ENCODE measurements around the gene NFATC1.
A peak's percentile ranks its signal among the peaks of the same experiment; 100 is the strongest.

NFATC1 gene

DNA sequence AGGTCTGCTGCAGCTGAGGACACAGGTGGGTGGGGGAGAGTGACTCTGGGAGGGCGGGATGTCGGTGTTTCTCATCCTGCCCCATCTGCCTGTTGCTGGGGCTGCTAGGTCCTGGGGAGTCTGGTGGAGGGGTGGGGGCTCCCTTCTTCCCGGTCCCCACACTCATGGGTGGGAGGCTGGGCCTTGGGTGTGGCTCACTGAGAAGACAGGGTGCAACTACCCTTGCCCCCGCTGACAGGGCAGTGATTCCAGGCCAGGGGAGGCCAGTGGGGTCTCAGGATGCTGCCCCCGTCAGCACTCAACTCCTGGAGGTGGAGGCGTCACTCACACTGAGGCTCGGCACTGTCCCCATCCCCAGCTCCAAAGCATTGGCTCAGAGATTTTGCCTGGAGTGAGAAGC is 7.7 kb upstream of the NFATC1 start:
- DNase-seq (ENCODE audit: low read depth in 1 of 2, low spot score in 1 of 2) = no peak

DNA sequence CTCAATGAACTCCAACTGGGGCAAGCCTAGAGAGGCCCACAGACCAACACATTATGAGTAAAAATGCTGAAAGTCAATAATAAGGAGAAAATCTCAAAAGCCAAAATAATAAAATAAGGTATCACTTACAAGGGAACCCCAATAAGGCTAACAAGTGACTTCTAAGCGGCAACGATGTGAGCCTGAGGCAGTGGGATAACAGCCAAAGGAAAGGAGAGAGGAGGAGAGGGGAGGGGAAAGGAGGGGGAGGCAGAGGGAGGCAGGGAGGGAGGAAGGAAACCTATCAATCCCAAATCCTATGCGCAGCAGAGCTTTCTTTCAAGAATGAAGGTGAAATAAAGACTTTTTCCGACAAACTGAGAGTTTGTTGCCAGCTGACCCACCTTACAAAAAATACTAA is 6.0 kb upstream of the NFATC1 start:
- no peak for DNase-seq (ENCODE audit: low read depth in 1 of 2, low spot score in 1 of 2)

- DNase-seq (ENCODE audit: low read depth in 1 of 2, low spot score in 1 of 2) = no peak
Measured at GRCh38 chr18:79392226-79392625, 3.5 kb upstream of the NFATC1 start.

GRCh38 chr18:79393181-79393634 is 2.5 kb upstream of the NFATC1 start:
- DNase-seq (ENCODE audit: low read depth in 1 of 2, low spot score in 1 of 2) = no peak

DNA sequence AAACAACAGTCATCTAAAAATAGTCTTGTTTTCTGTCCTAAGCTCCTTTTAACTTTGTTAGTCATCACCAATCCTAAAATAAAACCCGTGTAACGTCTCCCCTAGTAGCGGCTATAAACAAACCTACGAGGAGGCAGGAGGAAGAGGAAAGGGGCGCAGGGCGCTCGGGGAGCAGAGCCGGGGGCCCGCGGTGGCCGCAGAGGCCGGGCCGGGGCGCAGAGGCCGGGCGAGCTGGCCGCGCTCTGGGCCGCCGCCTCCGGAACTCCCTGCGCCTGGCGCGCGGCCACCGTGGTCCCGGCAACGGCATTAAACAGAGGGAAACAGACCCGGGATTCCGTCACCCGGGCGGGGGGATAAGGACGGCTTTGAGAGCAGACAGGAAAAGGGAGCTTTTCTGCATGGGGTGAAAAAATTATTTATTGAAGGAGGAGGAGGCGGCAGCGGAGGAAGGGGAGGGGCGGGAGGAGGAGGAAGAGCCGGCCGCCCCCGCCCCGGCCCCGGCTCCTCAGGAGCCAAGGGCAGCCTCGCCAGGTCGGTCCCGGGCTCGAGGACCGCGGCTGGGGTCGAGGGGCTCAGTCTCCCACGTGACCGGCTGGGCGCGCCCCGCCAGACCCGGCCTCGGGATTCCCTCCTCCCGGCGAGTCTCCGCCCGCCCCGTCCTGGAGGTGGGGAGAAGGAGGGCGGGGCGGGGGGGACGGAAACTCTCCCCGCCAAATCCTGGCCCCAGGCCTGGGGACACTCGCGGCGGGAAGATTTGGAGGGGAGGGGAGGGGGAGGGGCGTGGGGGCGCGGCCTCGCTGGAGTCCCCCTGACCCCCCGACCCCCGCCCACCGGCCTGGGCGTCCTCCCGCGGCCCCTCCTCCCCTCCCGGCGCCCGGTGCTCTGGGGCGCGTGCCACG is 1.8 kb upstream of the NFATC1 start:
- DNase-seq (ENCODE audit: low read depth in 1 of 2, low spot score in 1 of 2) = no peak

GRCh38 chr18:79394534-79395307 is 1.0 kb upstream of the NFATC1 start:
- DNase-seq (ENCODE audit: low read depth in 1 of 2, low spot score in 1 of 2) = peak in 1 of 2 donors; percentile 55

DNA sequence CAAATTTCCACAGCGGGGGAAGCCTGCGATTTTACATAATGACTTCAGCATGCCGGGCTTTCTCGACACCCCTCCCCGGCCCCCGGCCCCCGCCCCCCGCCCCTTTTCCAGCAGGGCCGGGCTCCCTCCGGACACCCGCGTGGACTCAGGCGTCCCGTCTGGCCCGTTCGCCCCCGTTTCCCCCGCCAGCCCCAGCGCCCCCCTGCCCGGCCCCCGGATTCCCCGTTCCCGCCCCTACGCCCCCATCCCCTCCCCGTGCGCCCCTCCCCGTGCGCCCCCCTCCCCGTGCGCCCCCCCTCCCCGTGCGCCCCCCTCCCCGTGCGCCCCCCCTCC is 456 bp upstream of the NFATC1 start:
- DNase-seq (ENCODE audit: low read depth in 1 of 2, low spot score in 1 of 2) = no peak

DNA sequence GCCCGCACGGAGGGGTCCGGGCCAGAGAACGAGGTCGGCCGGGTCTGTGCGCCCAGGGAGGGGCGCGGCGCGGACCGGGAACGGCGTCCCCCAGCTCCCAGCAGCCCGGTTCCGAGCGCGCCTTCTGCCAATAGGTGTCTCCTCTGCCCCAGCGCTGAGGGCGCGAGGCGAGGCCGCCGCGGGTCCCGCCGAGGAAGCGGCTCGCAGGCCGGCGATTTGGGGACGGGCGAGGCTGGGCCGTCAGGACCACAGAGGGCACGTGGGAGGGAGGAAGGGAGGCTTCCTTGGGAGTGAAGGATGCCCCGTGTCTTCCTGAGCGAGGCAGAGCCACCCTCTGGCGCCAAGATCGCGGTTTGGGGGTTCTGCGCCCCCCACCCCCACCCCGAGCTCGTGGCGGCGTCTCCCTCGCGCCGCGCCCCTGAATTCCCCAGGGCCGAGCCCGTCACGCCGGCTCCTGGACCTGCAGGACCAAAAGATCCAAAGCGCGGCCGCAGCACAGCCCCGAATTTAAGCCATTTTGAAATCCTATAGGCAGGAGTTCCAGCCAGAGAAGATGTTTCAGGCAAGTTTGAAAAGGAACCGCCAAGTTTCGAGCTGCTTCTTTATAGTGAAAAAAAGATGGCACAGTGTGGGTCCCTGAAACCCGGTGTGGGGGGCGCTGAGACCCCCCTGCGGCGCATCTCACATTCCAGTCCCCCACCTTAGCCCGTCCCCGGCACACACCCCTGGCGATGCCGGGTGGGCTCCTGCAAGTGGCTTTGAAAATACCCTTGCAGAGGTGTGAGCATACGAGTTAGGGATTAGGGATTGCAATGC is 909 bp downstream of the NFATC1 start:
- DNase-seq (ENCODE audit: low read depth in 1 of 2, low spot score in 1 of 2) = no peak

DNA sequence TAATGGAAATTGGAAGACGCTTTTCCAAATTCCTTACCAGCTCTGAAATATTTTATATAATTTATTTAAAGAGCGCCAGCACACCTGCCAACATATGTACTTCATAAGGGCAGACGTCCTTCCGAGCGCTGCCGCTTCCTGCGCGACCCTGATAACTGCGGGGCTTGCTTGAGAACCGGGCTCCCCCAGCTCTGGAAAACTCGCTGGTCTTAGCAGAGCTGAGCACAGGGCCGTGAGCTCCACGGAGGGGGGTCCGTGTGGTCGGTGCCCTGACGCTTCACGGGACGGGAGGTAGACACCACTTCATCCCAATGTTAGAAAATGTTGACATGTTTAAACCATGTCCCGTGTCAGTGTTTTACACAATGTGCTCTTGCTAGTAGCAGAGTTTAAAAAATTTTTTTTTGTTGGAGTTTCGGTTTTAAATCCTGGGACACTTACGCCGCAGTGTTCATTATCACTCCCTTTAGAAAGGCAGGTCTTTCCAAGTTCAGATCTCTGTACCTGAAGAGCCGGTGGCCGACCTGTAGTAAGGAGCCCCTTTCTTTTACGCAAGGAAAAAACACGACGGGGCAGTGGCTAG is 1.6 kb downstream of the NFATC1 start:
- DNase-seq (ENCODE audit: low read depth in 1 of 2, low spot score in 1 of 2) = no peak

DNA sequence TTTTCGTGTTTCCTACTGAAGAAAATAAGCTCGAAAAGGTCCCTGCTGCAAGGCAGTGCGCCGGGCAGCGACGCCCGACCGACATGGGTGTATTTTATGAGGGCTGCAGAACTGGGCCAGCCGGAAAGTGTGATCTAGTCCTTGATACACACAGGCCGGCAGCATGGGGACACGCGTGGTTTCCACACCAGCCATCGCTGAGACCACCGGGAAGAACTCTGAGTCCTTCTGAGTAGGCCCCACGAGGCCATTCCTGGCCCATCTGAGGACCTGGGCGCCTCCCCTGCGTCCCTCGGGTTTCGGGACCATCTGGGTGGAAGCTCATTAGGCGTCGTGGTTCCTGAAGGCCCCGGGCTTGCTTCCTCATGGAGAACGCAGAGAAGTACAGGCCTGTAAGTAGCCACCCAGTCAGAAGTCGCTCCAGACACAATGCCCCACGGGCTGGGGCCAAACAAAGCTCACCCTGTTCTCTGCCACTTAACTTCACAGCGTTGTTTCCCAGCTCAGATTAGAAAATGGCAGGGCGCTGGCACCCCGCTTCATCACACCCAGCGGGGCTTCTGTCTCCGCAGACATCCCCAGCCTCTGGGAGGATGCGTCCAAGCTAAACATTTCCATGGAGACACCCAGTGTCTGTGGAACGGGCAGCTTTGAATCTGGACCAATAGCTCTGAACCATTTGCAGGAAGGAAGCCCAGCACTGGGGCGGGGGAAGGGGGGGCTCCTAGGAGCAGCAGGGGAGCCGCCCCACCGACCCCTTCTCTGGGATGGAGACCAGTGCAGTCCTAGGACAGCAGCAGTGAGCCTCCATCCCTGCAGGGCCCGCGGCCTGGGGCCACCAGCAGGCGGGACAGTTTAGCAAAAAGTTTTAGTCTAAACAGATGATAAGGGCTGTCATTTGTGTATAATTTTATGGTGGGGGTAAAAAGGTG is 2.4 kb downstream of the NFATC1 start:
- no peak for DNase-seq (ENCODE audit: low read depth in 1 of 2, low spot score in 1 of 2)

DNA sequence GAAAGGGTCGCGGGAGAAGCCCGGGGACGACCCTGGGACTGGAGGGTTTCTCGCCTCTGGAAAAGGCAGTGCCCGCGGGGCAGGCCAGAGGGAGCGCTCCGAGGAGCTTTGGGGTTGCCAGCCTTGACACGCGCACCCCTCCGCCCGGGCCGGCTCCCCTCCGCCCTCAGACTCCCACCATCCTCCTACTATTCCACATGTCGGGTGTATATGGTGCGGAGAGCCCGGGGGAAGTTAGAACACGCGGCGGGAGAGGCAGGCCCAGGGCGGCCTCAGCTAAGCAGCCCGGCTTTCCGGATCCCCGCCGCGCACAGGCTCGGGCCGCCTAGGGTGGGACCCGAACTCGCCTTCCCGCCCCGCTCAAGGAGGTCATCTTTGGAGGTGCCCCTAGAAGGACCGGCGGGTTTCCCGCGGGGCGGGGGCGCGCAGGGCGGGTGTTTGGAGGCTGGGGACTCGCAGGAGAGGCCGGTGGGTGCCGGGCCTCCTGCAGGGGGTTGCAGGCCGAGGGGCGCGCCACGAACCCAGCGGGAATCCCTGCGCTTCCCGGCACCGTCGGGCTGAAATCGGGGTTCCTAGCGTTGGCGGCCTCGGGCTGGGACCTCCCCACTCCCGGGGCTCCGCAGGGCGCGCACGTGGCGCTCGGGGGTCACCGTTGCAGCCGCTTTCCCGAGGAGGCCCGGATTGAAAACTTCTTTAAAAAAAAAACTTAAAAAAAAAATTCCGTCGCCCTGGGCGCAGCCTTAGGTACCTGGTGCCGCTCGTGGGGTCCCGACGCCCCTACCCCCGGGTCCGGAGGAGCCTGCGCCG is 3.7 kb downstream of the NFATC1 start:
- no peak for DNase-seq (ENCODE audit: low read depth in 1 of 2, low spot score in 1 of 2)

- DNase-seq (ENCODE audit: low read depth in 1 of 2, low spot score in 1 of 2) = peak in 1 of 2 donors; percentile 50
Measured at GRCh38 chr18:79400091-79400590, 4.4 kb downstream of the NFATC1 start.

DNA sequence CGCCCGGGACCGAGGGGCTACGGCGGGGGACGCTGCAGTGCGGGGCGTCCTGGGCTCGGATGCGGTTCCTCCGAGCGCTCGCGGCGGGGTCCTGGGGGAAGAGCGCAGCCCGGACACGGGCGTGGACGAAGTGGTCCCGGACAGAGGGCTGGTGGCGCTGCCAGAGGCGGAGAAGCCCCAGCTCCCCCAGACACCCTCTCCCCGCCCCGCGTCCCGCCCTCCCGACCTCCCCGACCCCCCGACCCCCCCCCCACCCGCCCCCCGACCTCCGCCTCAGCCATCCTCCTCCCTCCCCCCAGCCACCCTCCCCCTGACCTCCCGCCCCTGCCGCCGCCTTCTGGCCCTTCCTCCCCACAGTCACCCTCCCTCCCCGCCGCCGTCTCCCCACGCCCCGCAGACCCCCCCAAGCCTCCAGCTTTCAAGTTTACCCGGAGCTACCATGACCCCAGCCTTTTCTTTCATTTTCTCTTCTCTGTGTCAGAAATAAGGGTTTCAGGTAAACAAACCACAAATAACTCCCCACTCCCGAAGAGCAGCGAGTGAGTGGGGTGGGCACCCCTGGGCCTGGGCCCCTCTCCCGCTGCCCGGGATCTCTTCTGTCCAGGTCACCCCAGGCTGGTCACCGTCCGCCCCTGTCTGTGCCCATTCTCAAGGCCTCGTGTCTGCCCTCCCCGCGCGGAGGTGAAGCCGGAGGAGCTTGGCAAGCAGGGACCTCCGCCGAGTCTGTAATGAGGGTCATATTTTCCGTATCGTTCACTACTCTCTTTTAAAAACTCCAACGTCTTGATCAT is 5.1 kb downstream of the NFATC1 start:
- DNase-seq (ENCODE audit: low read depth in 1 of 2, low spot score in 1 of 2) = no peak

DNA sequence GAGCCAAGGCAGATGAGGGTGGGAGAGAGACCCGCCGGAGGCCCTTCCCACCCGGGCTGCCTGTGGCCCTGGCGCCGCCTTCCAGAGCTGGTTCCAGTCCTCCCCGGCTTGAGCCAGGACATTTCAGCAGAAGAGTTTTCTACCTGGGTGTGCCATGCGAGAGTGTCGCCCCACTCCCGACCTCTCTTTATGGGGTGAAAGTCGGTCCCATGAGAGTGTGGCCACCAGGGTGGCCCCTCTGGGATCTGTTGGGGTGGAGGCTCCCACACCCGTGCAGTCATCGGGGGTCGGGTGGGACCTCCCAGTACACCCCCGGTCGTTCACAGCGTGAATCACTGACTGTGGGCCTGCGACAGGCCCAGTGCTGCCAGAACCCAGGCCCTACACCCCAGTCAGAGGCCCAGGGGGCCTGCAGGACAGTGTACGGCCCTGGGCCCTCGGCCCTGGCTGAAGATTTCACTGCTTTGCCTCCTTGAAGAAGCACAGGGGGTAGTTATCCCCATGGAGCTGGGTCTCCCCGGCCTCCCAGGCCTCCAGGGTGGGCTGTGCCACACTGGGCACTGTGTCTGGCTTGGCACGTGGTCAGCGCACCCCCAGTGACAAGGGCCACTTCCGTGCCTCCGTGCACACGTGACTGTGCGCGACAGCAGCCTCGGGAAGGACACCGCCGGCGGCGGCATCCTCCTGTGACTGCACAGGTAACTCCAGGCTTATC is 5.9 kb downstream of the NFATC1 start:
- no peak for DNase-seq (ENCODE audit: low read depth in 1 of 2, low spot score in 1 of 2)

DNA sequence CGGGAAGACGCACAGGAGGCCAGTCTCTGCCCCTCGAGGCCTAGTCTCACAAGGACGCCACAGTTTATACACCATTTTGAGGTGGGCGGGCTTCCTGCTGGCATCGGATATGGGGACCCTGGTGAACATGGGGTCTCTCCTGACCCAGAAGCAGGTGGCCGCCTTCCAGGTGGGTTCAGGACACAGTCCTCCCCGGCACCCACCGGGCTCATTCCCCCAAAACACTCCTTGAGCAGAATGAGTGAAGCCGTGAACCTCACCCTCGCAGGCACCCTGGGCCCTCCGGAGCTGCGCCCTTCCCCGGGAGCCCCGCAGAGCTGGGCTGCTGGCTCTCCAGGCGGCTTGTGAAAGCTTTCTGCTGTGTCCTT is 6.5 kb downstream of the NFATC1 start:
- DNase-seq (ENCODE audit: low read depth in 1 of 2, low spot score in 1 of 2) = no peak

DNA sequence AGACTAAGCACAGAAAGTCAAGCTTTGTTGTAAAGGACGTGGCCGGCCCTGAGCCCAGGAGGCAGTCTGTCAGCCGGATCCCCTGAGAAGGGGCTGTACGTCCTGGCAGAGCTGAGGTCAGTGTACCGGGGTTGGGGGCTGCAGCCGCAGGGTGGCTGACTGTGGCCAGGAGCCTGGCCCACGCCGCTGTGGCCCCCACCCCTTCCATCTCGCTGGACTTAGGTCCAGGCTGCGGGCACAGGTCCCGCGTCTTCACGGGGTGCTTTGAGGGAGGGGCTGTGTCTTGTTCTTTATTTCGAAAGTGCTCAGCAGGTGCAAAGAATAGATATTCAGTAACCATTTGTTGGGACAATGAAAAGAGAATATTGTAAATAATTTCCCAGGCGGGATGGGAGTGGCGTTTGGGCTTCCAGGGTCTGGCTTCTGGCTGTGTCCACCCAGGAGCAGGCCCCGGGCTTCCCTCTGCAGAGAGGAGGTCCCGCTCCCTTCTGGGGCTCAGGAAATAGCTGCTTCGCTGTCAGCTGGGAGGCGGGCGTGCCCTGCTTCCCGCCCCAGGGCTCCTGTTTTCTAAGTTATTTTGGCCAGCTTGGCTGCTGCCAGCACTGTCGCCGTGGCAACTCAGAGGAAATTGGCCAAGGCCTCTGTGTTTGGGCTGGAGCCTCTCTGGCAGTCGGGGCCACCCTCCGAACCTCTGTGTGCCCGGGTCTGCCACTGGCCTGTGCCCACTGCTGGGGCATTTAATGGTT is 7.4 kb downstream of the NFATC1 start:
- DNase-seq (ENCODE audit: low read depth in 1 of 2, low spot score in 1 of 2) = no peak

Data from activated T-helper 1 cell treated with anti-CD3 and anti-CD28 coated beads, Interleukin-2, amount 50 U/mL, for 16 hours (primary cell).